HL-60/S4 treated with retinoic acid at 250 ng/mL for 4 days and 3 days (cell line): ENCODE measurements around the gene ZNF723.
"Not testable (repeated sequence)": the region's sequence is repeated elsewhere in the genome, so short reads cannot be mapped to it uniquely, and the experiment has no call there.

Experiments used
- in situ Hi-C: fragments of 300-500 bp; cut with MboI; formaldehyde crosslinking; loops from 2 replicates; pipeline ENCODE4 v1.7.0; 2022; ENCODE audit warnings: low sequenced_read_pairs

The ZNF723 gene

DNA sequence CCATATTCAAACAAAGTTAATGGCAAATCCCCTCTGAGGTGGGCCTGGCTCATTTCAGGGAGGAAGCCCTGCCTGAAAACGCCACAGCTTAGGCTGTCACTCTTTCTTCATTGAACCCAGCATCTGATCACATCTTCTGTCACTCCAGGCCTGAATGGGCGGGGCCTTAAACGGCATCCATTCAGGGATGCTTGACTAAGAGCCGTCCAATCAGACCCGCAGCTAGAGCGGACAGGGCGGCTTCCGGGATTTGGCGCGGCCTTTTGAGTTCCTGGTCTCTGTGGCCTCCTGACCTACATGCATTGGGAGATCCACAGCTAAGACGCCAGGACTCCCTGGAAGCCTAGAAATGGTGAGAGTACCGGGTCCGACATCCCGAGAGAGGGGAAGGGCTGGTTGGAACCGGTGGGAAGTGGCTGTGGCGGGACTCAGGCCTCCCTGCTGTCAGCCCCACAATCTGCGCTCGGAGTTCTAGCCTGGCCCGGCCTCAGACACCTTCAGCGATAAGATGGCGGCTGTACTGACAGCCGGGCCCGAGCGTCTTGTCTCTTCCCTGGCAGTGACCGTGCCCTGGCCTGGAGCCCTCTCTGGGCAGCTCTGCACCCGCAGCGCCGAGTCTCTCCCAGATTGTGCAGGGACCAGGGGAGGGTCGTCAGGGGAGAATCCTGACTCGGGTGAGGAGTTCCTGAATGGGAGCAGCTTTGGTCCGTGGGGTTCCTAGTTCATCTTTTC lies at the start of gene ZNF723:
Gene ZNF723 (plus strand): TSS at position 261 of the 732 bp plus-strand sequence. CDS start 89 bp downstream, at position 350.
- in situ Hi-C loops = no loop called here

GRCh38 chr19:22783651-22784410 lies 48.3 kb upstream of the ZNF723 start, which contains the start of gene ZNF99:
Gene ZNF99, minus strand, starts transcription at chr19:22784151. Its CDS starts 135 bp downstream, at chr19:22784016.
- in situ Hi-C loops = no loop called here

DNA sequence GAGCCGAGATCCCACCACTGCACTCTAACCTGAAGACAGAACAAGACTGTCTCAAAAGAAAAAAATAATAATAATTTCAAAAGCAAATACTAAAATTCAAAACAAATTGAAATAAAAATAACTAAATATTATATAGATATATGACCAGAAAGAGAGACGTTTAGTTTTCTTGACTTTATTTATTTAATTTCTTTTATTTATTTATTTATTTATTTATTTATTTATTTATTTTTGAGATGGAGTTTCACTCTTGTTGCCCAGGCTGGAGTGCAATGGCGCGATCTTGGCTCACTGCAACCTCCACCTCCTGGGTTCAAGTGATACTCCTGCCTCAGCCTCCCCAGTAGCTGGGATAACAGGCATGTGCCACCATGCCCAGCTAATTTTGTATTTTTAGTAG lies 39.2 kb upstream of the ZNF723 start:
- in situ Hi-C loops = not testable (repeated sequence)

GRCh38 chr19:22797040-22797439 lies 35.1 kb upstream of the ZNF723 start:
- in situ Hi-C loops = no loop called here

DNA sequence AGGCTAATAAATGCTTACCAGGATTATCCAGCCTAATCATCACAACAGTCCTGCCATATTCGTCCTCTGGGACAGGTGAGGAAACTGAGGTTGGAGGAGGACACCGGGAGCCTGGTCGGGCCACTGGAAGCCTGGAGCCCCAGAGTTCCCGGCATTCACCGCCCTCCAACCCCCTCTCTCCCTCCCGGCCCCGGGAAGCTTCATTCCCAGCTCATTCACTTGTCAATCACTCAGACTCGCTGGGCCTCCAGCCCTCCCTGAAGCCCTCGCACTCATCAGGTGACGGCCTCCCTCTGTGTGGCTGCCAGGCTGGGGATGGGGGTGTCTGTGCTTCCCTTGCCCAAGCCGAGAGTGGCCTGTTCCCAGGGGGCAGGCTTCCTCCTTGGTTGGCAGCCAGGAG lies 25.7 kb upstream of the ZNF723 start:
- in situ Hi-C loops = no loop called here

DNA sequence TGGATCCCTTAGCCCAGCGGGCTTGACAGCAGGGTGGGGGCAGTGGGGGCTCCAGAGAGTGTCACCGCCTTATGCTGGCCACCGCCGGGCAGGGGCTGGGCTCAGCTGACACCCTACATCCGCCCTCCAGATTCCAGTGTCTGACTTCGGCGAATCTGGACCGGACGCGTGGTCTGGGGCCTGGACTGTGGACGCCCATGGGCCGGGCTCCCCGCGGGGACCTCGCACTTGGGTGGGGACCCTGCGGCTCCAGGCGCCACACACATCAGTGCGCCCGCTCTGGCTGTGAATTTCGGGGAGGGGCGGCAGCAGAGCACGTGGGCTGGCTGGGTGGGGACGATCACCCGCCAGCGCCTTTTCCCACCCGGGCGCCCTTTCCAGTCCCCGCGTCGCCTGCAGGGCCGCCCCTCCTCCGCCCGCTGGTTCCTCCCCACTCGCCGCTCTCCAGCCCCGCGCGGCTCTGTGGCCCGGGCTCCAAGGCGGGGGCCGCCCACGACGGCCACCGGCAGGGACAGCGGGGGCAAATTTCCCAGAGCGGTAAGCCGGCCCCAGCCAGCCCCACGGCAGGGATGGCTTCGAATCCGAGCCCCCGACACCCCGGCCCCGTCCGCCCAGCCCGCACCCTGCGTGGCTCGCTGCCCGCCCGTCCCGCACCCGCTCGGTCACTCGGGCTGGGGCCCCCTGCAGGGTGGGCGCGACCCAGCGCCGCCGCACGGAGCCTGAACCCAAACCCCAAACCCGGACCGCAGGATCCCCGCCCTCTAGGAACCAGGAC lies 24.8 kb upstream of the ZNF723 start:
- in situ Hi-C loops = no loop called here

GRCh38 chr19:22814124-22814523 lies 18.0 kb upstream of the ZNF723 start:
- in situ Hi-C loops = no loop called here

DNA sequence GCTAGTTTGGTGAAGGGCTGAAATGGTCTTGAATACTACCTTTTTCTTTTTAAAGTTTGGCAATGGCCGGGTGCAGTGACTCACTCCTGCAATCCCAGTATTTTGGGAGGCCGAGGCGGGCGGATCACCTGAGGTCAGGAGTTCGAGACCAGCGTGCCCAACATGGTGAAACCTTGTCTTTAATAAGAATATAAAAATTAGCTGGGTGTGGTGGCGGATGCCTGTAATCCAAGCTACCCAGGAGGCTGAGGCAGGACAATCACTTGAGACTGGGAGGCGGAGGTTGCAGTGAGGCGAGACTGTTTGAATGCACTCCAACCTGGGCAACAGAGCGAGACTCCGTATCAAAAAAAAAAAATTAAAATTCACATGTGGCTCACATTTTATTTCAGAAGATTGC lies 880 bp upstream of the ZNF723 start:
- in situ Hi-C loops = no loop called here

DNA sequence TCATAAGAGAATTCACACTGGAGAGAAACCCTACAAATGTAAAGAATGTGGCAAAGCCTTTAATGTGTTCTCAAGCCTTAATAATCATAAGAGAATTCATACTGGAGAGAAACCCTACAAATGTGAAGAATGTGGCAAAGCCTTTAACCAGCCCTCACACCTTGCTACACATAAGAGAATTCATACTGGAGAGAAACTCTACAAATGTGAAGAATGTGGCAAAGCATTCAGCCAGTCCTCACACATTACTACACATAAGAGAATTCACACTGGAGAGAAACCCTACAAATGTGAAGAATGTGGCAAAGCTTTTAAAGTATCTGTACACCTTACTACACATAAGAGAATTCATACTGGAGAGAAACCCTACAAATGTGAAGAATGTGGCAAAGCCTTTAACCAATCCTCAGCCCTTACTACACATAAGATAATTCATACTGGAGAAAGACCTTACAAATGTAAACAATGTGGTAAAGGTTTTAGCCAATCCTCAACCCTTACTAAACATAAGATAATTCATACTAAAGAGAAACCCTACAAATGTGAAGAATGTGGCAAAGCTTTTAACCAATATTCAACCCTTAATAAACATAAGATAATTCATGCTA lies 25.7 kb downstream of the ZNF723 start:
- in situ Hi-C loops = not testable (repeated sequence)

- in situ Hi-C loops = no loop called here
Measured at GRCh38 chr19:22882797-22883196, 50.7 kb downstream of the ZNF723 start.

DNA sequence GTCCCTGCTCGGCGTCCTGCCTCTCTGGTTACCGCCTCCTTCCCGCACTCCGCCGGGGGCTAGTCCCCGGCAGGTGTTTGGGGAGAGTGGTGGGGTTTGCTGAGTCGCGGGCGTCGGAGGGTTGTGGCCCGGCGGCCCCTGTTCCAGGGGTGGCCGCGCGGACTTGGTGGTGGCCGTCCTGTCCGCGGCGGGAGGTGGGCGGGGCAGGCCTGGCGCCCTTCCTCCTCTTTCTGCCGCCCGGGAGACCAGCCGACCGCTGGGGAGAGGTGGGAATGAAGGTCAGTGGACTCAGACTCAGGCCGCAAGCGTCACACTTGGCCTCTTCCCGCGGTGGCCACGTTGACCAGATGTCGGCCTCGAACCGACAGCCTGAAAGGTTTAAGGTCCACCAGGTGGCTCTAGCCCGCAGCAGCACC lies 61.8 kb downstream of the ZNF723 start:
- in situ Hi-C loops = no loop called here

DNA sequence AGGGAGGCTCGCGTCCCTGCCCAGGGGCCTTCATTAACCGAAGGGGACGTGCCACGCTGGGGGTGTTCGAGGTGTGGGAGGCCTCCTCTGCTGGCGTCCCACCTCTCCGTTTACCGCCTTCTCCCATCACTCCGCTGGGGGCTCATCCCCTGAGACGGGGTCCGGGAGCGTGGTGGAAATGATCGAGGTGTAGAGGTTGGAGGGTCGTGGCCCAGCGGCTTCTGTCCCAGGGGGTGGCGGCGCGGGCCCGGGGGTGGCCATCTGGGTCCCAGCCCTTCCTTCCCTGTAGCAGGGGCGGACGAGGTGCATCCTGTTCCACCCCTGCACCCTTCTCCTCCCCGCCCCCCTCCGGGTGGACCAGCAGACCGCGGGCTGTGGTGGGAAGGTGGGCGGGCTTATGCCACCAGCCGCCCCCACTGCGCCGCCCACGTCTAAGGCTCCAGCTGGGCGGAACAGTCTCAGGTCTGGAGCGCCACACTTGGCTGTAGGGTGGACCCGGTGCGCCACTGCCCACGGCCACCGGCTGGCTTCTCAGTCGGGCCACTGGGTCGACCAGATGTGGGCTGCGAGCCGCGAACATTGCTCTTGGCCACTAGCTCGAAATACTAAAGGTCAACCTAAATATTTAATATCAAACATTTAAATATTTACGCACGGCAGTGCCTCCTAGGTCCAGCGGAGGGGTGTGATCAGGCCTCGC lies 69.5 kb downstream of the ZNF723 start:
- in situ Hi-C loops = no loop called here
